Activated CD8-positive, alpha-beta memory T cell treated with anti-CD3 and anti-CD28 coated beads for 1 hour (primary cell): Measurements from ENCODE around the gene IFIT2.
"Not testable (repeated sequence)": the region's sequence is repeated elsewhere in the genome, so short reads cannot be mapped to it uniquely, and the experiment has no call there.

Experiments
- DNase-seq, 2 donors: peaks; one replicate each; pipeline ENCODE4 v3.0.0-alpha.2; 2020; ENCODE audit warnings: low read depth in 1 of 2; ENCODE audit errors: extremely low read depth in 1 of 2

Gene IFIT2, protein sequence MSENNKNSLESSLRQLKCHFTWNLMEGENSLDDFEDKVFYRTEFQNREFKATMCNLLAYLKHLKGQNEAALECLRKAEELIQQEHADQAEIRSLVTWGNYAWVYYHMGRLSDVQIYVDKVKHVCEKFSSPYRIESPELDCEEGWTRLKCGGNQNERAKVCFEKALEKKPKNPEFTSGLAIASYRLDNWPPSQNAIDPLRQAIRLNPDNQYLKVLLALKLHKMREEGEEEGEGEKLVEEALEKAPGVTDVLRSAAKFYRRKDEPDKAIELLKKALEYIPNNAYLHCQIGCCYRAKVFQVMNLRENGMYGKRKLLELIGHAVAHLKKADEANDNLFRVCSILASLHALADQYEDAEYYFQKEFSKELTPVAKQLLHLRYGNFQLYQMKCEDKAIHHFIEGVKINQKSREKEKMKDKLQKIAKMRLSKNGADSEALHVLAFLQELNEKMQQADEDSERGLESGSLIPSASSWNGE

GRCh38 chr10:89301721-89302445 is at the start of gene IFIT2:
IFIT2 (plus strand) TSS chr10:89302046; CDS start chr10:89302124, 78 bp downstream.
- DNase-seq, result peak; percentile 6 to 17

- DNase-seq, result no peak
These were observed 49.6 kb upstream of the IFIT2 start for GRCh38 chr10:89252225-89252585.

DNA sequence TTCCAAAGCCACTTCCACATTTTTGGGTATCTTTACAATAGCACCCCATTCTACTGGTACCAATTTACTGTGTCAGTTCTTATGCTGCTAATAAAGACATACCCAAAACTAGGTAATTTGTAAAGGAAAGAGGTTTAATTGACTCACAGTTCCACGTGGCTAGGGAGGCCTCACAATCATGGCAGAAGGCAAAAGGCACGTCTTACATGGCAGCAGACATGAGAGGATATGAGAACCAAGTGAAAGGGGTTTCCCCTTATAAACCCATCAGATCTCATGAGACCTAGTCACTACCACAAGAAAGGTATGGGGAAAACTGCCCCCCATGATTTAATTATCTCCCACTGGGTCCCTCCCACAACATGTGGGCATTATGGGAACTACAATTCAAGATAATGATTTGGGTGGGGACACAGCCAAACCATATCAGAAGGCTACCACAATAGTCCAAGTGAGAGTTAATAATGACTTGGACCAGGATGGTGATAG is 46.7 kb upstream of the IFIT2 start:
- DNase-seq, result not testable (repeated sequence)

GRCh38 chr10:89255793-89256192 is 46.1 kb upstream of the IFIT2 start:
- DNase-seq, result no peak

DNA sequence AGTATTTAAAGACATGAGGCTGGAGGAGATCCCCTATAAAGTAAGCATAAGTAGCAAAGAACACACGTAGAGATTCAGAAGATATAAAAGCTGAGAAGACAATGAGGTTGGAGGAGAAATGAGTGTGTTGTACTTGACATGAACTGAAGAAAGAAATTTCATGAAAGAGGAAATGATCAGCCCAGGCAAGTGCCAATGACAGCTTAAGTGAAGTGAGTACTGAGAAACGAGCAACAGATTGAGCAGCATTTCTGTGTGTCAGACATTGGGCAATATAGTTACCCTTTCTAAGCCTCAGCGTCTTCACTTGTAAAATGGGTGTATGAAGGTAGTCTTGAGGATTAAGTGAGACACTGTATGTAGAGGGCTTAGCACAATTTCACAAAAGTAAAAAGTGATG is 45.5 kb upstream of the IFIT2 start:
- DNase-seq, result no peak

DNA sequence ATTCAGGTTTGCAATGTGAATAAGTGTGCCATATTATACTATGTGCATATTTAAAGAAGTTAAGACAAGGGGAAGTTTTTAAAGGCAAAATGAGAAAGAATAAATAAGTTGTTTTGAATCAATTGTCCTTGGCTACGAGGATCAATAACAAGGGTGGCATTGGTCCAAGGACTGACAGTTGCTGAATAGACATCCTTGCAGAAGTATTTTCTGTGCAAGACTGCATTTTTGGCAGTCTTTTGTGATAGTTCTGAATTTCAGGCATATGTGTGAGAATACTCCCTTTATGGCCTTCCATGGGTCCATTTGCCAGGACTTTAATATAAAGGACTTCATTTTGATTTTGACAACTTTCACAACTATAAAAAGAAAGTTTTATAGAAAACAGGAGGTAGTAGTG is 44.9 kb upstream of the IFIT2 start:
- no peak for DNase-seq

- DNase-seq, result no peak
These were observed 44.3 kb upstream of the IFIT2 start for GRCh38 chr10:89257581-89257980.

GRCh38 chr10:89258881-89259280 is 43.0 kb upstream of the IFIT2 start:
- DNase-seq, result no peak

DNA sequence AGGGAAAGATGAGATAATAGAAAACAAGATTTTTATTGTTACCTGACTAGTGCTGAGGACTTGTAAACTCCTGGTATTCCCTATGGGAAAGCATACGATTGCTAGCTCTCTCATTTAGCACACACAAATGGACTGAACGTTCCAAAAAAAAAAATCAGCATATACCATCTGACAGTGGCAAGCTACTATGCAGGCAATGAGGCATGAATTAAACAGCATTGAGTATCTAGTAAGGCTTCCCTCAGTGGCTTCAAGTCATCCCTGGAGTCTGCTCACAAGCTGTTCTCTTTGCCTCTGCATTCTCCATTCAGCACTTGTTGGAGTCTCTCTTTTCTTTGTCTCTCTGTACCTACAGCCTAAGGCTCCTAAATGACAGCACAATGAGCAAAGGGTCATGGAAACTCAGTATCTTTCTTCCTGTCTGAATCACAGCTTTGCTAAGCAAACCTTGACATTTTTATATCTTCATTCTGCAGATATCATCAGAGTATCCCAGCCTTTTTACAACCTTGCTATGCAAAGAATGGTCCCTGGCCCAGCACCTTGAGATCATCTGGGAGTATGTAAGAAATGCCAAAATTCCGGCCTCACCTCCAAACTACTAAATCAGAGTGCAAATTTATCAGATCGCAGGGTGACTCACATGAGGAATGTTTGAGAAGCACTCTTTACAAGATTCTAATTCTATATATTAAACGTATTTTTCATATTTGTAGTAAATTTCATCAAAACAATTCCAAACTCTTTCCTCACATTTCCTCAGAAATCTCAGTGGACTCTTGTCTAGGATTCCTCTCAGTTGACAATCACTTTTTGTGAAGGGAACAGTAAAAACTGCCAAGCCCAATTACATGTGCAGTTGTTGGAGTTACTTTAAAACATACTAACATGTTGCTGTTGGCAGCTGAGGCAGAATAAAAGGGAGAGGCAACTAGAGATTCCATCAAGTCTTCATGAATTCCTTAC is 39.5 kb upstream of the IFIT2 start:
- no peak for DNase-seq

- no peak for DNase-seq
These were observed 38.8 kb upstream of the IFIT2 start for GRCh38 chr10:89263091-89263490.

GRCh38 chr10:89263531-89263930 is 38.3 kb upstream of the IFIT2 start:
- no peak for DNase-seq

GRCh38 chr10:89266721-89267453 is 35.0 kb upstream of the IFIT2 start:
- DNase-seq, result no peak

DNA sequence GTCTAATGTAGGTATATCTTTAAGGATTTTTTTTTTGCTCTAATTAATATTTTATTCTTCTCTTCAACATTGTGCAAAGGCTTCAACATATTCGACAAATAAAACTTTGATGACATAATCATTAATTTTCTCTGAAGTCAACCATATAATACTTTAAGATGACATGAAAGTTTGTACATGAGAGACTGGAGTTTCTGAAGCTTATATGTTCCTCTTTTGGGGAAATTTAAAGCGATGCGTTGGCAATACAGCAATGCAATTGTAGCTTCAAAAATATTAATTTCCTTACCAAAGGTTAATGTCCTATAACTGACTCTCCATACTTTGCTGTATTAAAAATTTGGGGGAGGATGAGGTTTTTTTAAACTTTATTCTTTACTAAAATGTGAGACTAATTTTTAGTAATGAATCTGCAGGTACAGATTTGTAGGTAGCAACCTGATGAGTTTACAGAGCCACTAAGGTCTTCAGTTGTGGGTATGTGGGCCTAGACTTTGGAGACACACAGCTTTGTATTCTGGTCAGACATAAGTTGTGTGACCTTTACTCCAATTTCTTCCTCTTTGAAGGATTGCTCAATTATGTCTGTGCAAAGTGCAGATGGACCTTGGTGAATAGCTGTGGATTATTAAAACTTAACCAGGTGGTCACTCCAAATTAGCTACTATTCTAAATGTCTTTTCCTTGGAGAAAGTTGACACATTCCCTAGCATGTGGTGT is 32.3 kb upstream of the IFIT2 start:
- no peak for DNase-seq

DNA sequence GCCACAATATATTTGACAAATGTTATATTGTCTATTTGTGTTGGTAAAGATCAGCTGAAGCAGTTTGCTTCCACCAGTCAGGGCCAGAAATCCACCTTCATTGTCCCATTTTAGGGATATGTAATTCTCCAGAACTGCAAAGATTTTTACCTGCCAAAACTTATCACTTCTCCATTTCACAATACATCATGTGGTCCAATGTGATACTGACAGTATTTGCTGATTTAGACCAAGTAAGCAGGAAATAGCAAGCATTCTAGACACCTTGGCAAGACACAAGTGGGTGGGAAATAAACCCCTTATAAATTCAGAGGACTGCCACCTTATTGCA is 31.7 kb upstream of the IFIT2 start:
- DNase-seq, result no peak

DNA sequence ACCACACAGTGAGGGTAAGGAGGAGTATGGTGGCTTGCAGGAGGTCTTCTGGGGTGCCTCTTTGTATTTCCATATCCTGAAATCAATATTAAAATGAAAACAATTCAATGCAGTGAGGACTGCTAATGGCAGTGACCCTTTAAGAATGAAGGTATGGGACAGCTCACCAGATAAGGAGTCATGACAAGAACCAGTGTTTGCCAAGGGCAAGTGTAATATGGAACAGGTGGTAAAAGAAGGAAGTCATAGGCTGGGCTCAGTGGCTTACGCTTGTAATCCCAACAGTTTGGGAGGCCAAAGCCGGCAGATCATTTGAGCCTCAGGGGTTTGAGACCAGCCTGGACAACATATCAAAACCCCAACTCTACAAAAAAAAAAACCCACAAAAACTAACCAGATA is 30.3 kb upstream of the IFIT2 start:
- no peak for DNase-seq

DNA sequence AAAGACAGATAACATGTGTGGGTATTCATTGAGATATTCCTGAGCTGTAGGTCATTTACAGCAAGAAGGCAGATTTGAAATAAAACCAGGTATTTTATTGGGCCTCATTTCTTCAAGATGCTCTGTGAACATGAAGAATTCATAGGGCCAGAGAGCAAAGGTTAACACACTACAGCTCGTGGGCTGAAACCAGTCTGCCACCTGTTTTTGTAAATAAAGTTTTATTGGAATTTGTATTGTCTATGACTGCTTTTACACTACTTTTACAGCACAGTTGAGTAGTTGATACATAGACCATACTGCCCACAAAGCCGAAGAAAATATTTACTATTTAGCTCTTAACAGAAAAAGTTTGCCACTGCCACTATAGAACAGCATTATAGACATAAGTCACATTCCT is 28.2 kb upstream of the IFIT2 start:
- DNase-seq, result no peak

DNA sequence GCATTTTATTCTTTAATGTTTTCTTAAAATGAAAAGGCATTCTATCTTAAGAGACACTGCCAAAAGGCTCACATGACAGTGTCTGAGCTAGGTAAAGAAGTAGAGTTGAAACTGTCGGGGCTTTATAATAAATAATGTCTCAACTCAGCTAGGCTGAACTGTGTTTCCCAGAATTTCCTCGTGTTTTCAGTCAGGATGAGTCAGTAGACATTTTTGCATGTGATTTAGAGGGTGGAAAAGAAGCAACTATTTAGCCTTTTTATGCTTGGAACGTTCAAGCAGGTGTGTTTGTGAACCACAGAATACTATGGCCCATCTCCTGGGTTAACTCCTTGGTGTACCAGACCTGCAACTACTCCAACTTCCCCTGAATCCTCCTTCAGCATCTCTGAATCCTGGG is 26.9 kb upstream of the IFIT2 start:
- DNase-seq, result no peak

DNA sequence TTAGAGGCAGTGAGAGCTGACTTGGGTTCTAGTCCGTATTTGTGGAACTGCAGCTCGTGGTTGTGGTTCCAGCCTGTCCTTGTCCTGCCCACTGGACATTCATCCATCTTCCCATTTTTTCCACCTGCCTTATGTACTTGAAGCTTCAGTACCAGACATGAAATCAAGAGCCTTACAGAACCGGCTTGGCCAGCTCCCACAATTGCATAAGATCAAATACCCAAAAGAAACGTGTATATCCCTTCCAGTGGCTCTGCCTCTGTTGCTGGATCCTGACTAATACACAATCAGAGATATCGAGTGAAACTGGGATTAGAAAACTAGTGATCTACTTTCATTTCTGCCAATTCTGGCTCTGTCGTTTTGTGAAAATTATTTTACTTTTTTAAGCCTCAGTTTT is 26.5 kb upstream of the IFIT2 start:
- no peak for DNase-seq

DNA sequence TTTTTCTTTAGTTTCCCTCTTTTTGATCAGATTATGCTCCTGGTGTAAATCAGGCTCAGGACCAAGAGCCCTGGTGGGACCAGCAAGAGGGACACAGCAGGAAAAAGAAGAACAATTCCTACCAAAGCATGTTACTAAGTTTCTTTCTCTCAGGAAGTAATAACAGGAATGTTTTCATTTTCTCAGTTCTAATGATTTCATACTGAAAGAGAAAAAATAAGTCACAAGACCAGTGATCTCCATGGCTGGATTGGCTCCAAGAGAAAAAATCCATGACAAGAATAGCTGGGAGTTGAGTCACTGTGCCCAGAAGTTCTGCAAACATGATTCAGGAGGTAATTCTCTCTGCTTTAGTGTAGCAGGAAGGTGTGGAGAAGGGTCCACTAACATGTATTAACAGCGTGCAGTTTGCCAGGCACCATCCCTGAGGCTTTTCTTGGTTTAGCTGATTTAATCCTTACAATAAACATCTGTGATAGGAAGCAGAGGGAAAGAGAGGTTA is 23.8 kb upstream of the IFIT2 start:
- no peak for DNase-seq
